ENCODE results near the gene PTS.

PTS gene

DNA sequence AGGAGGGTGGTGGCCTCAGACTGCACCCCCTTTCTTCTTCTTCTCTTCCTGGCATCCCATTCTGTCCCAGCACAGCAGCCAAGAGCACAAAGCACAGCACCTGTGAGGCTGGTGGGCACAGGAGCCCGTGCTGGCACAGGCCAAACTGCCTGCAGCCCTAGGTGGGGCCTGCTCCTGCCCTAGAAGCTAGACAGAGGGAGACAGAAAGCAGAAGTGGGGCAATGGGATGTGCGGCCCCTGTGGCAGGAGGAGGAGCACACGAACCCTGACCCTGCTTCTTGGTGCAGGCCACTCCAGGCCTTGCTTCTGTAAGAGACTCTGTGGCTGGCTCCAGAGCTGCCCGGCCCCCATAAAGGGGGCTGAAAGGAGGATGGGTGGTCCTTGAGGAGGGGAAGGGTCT, 3.9 kb upstream of the PTS start:
- DNase-seq, result no peak

DNA sequence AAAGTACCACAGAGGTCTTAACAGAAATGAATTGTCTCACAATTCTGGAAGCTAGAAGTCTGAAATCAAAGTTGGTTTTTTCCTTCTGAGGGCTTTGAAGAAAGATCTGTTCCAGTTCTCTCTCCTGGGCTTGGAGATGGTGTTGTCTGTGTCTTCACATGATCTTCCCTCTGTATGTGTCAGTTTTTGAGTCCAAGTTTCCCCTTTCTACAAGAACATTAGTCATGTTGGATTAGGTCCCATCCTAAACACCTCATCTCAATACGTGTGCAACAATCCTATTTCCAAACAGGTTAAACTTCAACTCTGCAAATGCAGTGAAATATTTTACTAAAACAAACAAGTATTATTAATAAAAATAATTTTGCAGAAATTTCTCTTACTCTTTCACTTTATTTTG, 3.1 kb upstream of the PTS start:
- no peak for DNase-seq

DNA sequence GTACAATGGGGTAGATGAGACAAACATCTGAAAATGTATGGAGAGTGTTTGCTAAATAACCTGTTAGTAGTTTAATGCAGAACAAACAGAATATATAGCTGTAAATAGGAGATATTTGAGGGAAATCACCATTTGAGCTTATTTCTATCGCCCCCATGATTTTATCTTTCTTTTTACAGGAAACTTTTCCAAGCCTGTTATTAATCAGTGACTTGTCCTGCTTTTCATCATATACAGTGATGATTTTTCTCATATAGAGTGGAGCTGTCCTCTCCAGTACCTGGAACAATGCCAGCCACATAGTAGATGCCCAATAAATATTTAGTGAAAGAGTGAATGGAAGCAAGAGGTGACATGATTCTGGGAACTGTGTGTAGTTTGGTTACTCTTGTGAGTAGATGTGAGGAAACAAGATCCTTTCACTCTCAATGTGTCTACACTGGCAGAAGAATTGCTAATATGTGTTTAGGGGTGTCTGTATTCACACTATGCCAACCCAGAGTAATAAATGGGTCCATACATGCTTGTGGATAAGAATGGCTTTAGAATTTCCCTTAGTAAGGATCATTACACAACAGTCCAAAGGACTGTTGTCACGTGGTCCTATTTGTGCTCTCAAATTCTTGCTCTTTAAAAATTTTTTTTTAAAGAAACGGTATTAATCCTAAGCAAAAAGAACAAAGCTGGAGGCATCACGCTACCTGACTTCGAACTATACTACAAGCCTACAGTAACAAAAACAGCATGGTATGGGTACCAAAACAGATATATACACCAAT, 2.3 kb upstream of the PTS start:
- DNase-seq, result no peak

- DNase-seq, result no peak
Measured at GRCh38 chr11:112225753-112226061, 521 bp upstream of the PTS start.

- no peak for DNase-seq
Measured at GRCh38 chr11:112226831-112227401, 688 bp downstream of the PTS start.

DNA sequence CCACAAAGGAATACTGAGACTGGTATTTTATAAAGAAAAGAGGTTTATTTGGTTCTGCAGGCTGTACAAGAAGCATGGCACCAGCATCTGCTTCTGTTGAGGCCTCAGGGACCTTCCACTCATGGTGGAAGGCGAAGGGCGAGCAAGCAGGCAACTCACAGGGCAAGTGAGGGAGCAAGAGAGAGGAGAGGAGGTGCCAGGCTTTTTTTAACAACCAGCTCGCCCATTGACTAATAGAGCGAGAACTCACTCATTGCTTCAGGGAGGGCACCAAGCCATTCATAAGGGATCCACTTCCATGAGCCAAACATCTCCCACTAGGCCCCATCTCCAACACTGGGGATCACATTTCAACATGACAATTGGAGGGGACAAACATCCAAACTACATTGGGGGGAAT, 1.2 kb downstream of the PTS start:
- DNase-seq, result no peak

- DNase-seq, result no peak
Measured at GRCh38 chr11:112228706-112229105, 2.5 kb downstream of the PTS start.

GRCh38 chr11:112229159-112229558, 2.9 kb downstream of the PTS start:
- no peak for DNase-seq

DNA sequence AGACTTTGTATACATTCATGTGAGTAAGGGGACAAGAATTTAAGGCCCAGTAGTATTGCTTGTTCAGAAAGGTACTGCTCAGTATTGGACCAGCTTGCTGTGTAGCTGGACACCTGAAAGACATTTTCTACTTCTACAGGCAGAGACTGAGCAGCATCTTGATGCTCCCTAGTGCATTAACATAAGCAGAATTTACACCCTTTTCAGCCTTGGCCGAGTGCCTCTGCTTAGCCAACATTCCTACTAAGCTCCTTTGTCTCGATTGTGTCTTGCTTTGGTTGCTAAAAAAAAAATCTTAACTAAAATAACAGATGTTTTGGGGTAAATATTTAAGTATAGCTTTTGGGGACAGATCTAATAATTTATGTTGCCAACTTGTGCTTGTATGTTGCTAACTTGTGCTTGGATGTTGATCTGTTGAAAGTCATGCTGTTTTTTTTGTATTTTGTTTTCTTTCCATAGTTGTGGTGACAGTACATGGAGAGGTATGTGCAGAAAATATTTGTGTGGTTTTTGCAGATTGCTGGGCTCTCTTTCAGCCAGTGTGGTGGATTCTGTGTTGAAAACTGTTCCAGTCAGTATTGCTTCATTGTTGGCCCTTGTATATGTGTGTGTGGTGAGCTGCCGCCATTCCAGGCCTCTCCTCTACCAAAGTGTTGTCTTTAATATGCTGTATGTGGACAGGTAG, 3.7 kb downstream of the PTS start:
- DNase-seq, result no peak

GRCh38 chr11:112231952-112232351, 5.7 kb downstream of the PTS start:
- DNase-seq, result no peak

DNA sequence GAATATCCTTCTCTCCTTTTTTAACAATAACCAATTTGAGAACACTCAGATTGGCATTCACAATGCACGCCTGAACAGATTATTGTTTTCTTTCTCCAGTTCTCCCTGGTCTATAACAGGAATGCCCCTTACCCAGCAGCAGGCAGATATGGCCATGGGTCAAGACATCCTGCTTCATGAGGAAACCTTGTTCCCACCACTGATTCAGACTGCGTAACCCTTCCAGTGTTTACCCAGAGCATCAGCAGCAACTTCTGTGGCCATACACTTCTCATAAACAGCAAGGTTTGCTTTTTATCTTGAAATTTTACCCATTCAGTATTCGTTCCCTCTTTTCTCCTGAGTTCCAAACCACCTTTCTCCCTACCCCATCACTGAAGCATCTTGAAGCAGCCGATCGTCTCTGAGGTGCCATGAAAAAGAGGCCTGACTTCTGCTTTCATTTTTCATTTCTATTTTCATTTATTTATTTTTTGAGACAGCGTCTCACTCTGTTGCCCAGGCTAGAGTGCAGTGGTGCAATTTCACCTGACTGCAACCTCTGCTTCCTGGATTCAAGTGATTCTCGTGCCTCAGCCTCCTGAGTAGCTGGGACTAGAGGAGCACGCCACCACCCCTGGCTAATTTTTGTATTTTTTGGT, 9.6 kb downstream of the PTS start:
- no peak for DNase-seq

- DNase-seq, result no peak
Measured at GRCh38 chr11:112237451-112237850, 11.2 kb downstream of the PTS start.

DNA sequence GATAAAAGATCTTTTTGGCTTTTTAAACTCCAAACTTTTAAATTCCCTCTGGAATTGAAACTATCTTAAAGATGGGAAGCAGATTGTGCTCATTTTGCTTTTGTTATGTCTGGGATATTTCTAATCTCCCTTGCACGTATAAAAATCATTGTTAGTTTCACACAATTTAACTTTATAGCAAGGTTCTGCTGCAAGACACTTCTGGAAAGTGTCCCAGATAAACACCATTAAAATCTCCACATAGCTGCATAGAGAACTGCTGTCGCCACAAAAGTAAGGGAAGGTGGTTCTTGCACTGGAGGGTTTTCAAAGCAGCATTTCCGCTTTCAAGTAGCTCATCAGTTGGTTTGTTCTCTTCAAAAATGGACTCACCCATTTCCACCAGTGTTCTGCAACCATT, 11.8 kb downstream of the PTS start:
- DNase-seq, result no peak

DNA sequence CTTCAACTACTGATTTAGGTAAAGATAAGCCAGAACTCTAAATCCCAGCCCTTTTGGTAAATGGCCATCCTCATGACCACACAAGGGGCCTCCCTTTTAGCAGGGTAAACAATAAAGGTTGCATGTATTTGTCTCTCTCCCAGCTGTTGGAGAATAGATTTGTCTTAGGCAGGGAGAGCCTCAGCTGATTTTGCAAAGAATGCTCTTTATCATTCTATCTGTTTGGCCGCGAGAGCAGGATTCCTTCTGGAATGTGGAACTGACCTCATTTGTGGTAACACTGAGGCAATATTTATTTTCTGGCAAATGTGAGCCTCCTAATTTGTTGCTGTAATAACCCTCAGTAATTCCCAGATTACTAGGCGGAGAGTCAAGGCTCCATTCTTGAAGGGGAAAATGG, 15.3 kb downstream of the PTS start:
- no peak for DNase-seq

DNA sequence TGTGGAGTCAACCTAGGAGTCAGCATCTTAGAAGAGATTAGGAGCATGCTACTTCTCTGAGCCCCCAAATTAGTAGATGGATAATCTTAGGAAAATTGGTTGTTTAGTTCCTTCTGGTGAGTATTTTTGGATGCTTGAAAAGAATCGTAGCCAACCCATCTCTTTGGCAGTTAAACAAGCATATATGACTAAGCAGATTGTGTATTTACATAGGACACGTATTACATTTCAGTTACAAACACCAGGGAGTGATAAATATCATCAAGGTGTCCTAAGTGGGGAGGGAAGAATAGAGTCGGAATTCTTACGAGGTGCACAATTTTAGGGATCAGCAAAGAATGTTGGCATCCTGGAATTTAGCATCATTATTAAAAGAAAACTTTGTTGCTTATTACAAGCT, 21.0 kb downstream of the PTS start:
- DNase-seq, result no peak

DNA sequence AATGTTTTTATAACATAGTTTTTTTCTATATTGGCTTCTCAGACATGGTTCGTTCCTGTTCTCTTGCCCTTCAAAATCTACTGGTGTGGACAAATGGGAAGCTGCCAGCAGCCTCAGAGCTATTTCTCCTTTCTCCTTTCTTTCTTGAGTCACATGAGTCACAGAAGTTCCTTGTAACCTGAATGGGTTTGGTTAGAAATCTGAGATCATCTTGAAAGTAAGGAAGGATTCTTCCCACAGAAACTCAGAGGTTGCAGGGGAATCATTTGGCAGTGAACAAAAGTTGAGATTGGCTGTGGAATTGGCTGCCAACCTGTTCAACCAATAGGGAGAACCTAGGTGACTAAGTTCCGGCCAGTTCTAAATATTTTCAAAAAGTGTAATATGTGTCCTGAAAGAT, 22.0 kb downstream of the PTS start:
- no peak for DNase-seq

GRCh38 chr11:112249871-112250610, 23.8 kb downstream of the PTS start:
- no peak for DNase-seq

GRCh38 chr11:112253605-112254242, 27.5 kb downstream of the PTS start:
- DNase-seq, result no peak

GRCh38 chr11:112255067-112255720, 29.0 kb downstream of the PTS start:
- no peak for DNase-seq

- no peak for DNase-seq
Measured at GRCh38 chr11:112260490-112260889, 34.3 kb downstream of the PTS start, which contains the start of gene PLET1. Gene PLET1, minus strand, starts transcription at chr11:112260860. Its CDS starts 271 bp downstream, at chr11:112260589.

- no peak for DNase-seq
Measured at GRCh38 chr11:112265659-112266409, 39.6 kb downstream of the PTS start.
